ENCODE data around the gene RABAC1.
"Not testable (repeated sequence)": the region's sequence is repeated elsewhere in the genome, so short reads cannot be mapped to it uniquely, and the experiment has no call there.

The RABAC1 gene

GRCh38 chr19:41944336-41944735, 14.8 kb downstream of the RABAC1 start:
- DNase-seq, result no peak

- DNase-seq, result no peak
Measured at GRCh38 chr19:41941410-41942202, 17.5 kb downstream of the RABAC1 start.

DNA sequence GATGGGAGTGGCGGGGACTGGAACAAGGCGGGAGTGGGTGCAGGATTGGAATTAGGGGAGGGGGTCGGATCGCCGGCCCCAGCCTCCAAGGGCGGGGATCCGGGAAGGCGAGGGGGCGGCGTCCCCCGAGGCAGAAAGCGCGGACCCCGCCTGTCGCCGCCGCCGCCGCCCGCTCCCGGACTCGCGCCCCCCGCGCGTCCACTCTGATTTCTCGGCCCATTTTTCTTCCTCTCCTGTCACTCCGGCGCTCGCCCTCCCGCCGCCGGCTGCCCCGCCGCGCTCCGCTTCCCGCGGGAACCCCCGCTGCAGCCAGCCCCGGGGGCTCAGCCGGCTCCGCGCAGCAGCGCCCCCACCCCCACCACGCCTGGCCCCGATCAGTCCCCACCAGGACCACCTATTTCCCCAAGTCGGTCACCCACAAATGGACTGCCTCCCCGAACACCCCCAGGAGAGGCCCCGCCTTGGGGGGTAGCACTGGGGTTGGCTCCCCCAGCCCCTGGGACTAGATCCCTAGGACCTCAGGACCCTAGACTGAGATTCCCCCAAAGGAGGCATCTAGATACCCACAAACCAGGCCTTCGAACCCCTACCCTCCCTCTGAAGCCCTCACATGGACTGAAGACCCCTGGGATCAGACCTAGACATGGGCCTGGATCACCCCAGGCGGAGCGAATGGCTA, 18.3 kb downstream of the RABAC1 start:
- DNase-seq, result no peak

- no peak for DNase-seq
Measured at GRCh38 chr19:41939861-41940730, 19.0 kb downstream of the RABAC1 start.

DNA sequence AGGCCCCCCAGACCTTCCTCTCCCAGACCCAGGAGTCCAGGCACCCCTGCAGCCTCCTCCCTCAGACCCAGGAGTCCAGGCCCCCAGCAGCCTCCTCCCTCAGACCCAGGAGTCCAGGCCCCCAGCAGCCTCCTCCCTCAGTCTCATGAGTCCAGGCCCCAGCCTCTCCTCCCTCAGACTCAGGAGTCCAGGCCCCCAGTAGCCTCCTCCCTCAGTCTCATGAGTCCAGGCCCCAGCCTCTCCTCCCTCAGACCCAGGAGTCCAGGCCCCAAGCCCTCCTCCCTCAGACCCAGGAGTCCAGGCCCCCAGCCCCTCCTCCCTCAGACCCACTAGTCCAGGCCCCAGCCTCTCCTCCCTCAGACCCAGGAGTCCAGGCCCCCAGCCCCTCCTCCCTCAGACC, 19.9 kb downstream of the RABAC1 start:
- DNase-seq, result not testable (repeated sequence)

- DNase-seq, result no peak
Measured at GRCh38 chr19:41937525-41938468, 21.3 kb downstream of the RABAC1 start.

- no peak for DNase-seq
Measured at GRCh38 chr19:41936961-41937360, 22.2 kb downstream of the RABAC1 start.

DNA sequence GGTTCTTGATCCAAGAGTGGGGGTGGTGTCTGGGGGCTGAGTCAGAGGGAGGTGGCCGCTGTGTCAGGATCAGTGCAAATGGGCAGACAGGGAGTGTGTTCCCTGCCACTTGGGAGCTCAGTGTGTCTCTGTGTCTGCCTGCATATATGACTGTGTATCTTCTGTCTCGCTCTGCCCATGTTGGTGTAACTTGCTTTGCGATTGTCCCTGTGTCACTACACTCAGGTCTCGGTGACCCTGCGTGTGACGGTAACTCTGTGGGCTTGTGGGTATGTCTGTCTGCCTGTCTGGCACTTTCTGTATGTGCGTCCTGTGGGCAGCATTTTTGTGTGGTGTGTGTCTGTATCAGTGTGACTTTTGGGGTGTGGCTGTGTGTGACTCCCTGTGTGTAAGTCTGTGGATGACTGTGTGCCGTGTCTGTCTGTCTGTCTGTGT, 22.7 kb downstream of the RABAC1 start:
- DNase-seq, result no peak

DNA sequence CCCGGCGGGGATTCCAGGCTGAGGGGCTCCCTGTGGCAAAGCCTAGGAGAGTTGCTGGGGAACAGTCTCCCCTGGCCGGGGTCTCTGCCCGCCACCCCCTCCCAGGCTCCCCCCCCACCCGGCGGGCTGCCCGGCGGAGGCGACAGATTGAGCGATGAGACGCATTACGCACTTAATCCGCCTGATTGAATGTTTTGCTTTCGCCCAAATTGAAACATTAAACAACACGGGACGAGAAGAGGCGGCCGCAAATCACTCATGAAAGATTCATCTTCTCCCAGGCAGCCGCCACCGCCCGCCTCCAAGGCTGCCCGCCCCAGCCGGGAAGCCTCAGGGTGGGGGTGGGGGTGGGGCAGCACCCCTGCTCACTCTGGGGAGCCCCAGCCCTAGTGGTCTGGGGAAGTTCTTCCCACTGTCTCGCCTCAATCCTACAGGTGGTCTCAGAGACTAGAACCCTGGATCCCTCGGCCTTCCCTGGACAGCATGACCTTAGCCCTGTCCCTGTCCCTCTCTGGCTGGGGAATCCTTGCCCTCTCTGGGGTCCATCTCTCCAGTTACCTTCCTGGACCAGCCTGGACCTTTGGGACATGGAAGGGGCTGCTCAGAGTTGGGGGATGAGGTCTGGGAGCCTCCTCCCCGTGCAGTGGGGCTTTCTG, 23.2 kb downstream of the RABAC1 start:
- no peak for DNase-seq

- DNase-seq, result no peak
Measured at GRCh38 chr19:41934849-41935374, 24.2 kb downstream of the RABAC1 start.

DNA sequence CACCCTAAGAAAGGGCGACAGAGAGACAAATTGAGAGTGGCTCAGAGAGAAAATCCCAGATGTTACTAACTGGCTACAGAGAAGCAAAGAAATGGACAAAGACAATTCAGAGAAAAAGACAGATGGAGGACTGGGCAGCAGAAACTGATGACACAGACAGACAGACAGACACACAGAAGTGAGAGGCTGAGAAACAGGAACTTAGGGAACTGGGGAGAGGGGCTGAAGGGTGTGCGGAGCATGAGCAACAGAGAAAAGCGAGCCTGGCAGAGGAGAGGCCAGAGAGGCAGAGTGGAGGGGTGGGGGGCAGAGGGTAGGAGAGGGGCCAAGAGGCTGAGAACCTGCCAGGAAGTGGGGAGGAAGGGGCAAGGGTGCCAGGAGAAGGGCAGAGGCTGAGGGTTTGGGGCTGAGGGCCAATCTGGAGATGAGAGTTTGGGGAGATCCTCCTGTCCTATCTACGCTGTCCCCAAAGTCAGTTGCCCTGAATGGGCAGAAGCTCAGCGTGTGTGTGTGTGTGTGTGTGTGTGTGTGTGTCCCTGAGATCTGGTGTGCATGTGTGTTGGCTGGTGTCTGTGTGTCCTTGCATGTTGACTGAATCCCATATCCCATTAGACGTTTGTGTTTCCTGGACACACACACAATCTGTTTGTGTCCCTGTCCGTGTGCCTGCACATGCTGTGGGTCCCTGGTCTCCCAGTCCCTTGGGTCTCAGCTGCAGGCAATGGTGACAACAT, 25.3 kb downstream of the RABAC1 start:
- no peak for DNase-seq

DNA sequence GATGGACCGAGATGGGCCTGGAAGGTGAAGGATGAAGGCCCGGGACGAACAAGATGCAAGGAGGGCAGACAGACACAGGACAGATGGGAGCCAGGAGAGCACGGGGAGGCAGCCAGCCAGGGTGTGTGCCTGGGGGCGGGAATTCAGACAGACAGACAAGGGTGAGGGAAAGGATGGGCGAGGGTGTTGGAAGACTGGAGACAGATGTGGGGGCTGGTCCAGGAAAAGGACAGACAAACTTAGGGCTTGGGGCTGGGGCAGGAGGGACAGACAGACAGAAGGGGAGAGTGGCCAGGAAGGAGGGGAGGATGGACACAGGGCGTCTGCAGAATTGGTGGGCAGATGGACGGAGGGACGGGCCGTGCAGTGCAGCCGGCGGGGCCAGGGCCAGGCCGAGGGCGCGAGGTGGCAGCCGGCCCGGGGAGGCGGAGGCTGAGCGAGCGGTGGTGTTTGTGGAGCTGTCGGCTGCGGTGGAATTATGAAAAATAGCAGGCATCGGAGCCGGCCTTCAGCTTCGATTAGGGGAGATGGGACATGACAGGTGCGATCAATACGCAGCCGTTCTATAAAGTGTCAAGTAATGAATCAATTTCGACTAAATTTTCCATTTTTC, 26.3 kb downstream of the RABAC1 start:
- DNase-seq, result peak; percentile 13

DNA sequence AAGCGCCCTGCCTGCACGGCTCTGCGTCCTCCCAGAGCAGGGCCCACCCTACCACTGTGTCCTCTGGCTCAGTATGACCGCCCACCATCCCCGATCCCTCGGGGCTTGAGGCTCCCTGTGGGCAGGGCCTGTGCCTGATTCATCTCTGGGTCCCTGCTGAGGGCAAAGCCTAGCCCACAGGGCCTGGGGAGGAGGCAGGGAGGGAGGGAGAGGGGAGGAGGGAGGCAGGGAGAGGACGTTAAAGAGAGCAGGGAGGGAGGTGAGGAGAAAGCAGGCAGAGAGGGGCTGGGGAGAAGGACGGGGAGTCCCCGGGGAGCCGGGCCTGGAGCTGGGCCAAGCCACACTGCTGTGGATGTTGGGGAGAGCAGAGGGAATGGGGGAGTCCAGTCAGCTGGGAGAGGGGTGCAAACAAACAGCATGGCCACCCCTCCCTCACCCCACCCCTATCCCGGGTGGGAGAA, 26.8 kb downstream of the RABAC1 start:
- no peak for DNase-seq

- DNase-seq, result no peak
Measured at GRCh38 chr19:41930926-41931592, 28.1 kb downstream of the RABAC1 start.

DNA sequence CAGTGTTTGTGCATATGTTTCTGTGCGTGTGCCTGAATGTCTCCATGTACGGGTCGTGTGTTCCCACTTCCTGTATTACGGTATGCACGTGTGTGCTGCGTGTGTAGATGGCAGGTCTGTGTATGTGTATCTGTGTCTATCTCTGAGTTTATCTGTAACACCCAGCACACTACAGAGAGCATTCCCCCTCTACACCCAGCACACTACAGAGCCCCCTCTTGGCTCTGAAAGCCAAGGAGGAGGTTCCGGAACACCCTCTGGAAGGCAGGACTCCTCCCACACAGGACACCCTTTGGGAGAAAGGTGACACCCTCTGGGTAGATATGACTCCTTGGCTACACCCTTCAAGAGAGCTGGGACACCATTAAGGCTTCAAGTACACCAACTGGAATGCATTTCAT, 28.8 kb downstream of the RABAC1 start:
- DNase-seq, result no peak

DNA sequence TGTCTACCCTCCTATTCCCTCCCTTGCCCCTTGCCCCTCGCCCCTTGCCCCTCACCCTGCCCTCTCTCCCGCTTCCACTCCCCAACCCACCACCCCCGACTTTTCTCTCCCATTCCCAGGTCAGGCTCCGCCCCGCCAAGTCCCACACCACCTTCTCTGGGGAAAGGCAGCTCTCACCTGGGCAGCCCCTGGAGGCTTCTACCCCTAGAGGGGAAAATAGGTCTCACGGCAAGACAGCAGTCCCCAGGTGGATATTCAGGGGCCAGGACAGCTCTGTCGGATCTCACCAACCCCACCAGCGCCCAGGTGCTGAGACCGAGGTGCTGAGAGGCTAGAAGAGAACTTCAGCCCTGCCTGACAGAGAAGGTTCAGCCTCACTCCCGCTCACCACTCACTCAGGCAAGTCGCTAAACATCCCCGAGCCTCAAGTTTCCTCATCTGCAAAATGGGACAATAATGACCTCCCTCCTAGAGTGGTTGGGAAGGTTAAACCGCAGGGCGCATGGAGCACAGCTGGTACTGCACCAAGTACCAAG, 29.5 kb downstream of the RABAC1 start:
- no peak for DNase-seq

DNA sequence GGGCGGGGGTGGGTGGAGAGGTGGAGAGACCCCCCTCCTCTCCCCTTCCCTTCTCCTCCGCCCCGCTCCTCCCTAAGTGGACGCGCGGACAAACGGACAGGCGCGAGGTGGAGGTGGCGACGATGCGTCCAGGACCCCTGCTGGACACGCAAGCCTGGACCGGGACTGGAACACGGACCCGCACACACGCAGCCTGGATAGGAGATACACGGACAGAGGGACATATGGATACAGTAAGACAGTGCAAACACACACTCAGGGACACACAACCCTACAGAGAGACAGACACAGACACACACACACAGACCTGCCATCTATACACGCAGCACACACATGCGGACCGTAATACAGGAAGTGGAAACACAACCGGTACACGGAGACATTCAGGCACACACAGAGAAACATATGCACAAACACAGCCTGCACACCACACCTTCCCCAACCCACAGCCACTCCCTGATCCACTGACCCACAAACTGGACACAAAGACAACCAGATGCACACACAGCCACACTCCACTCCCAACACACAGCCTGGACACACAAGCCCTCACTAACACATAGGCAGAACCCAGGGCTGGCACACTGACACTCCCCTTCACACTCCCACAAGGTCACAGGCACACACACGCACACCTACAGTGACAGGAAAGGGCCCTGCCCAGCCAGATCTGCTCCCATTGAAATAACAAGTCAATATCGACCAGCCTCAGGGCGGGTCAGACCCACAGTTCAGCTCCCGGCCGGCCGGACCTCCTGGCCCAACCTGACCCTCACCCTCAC, 30.2 kb downstream of the RABAC1 start:
- no peak for DNase-seq

- no peak for DNase-seq
Measured at GRCh38 chr19:41928221-41928683, 30.9 kb downstream of the RABAC1 start, which contains the start of gene ERFL. Gene ERFL, minus strand, starts transcription at chr19:41928449. Its CDS starts 15,530 bp downstream, at chr19:41912919.

All from NCI-H446 treated with DMSO at 0.1 percent for 48 hours (cell line).